ENCODE measurements around the gene SERPINB5.

DNA sequence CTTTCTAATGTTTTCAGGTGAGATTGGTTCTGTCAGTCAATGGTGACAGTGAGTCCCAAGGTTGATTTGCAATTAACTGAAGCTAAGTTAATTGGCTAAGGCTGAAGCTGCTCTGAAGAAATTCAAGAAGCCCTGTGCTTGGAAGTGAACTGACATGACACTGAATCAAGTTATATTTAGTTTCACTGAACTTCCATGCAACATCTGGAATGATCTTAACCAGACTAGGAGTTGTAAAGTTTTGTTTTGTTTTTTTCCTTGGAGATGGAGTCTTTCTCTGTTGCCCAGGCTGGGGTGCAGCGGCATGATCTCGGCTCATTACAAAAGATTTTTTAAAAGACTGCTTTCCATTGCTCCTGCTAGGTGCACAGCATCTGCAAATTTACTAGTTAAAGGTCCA is 11.4 kb downstream of the SERPINB5 start:
- TF ChIP-seq POLR2AphosphoS5 (IDR thresholded peaks at IDR 0.05; ENCODE audit: low read depth) (no peak), ZNF114 (CRISPR knock-in tag; IDR thresholded peaks at IDR 0.05) (no peak), EZH2 (IDR thresholded peaks at IDR 0.05; ENCODE audit: low read depth, unreplicated experiment) (no peak), CREB1 (CRISPR knock-in tag; IDR thresholded peaks at IDR 0.05; ENCODE audit: low read depth) (no peak)
- TF ChIP-seq, protein P1, sequence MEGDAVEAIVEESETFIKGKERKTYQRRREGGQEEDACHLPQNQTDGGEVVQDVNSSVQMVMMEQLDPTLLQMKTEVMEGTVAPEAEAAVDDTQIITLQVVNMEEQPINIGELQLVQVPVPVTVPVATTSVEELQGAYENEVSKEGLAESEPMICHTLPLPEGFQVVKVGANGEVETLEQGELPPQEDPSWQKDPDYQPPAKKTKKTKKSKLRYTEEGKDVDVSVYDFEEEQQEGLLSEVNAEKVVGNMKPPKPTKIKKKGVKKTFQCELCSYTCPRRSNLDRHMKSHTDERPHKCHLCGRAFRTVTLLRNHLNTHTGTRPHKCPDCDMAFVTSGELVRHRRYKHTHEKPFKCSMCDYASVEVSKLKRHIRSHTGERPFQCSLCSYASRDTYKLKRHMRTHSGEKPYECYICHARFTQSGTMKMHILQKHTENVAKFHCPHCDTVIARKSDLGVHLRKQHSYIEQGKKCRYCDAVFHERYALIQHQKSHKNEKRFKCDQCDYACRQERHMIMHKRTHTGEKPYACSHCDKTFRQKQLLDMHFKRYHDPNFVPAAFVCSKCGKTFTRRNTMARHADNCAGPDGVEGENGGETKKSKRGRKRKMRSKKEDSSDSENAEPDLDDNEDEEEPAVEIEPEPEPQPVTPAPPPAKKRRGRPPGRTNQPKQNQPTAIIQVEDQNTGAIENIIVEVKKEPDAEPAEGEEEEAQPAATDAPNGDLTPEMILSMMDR (conservative IDR thresholded peaks at IDR 0.05; ENCODE audit: low read depth in 2 of 2), result no peak
- TF ChIP-seq, protein P2, sequence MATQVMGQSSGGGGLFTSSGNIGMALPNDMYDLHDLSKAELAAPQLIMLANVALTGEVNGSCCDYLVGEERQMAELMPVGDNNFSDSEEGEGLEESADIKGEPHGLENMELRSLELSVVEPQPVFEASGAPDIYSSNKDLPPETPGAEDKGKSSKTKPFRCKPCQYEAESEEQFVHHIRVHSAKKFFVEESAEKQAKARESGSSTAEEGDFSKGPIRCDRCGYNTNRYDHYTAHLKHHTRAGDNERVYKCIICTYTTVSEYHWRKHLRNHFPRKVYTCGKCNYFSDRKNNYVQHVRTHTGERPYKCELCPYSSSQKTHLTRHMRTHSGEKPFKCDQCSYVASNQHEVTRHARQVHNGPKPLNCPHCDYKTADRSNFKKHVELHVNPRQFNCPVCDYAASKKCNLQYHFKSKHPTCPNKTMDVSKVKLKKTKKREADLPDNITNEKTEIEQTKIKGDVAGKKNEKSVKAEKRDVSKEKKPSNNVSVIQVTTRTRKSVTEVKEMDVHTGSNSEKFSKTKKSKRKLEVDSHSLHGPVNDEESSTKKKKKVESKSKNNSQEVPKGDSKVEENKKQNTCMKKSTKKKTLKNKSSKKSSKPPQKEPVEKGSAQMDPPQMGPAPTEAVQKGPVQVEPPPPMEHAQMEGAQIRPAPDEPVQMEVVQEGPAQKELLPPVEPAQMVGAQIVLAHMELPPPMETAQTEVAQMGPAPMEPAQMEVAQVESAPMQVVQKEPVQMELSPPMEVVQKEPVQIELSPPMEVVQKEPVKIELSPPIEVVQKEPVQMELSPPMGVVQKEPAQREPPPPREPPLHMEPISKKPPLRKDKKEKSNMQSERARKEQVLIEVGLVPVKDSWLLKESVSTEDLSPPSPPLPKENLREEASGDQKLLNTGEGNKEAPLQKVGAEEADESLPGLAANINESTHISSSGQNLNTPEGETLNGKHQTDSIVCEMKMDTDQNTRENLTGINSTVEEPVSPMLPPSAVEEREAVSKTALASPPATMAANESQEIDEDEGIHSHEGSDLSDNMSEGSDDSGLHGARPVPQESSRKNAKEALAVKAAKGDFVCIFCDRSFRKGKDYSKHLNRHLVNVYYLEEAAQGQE (IDR thresholded peaks at IDR 0.05; ENCODE audit: unreplicated experiment), result no peak

Data from GM23338 (cell line).